Measurements from ENCODE around the gene TGFBRAP1.

GRCh38 chr2:105215586-105216192 lies 113.8 kb downstream of the TGFBRAP1 start:
- TF ChIP-seq CTCF (conservative IDR thresholded peaks at IDR 0.05) (no peak), ZFX (IDR thresholded peaks at IDR 0.05) (no peak)

All from C4-2B (cell line).